Measurements from ENCODE around the gene TACC2.

DNA sequence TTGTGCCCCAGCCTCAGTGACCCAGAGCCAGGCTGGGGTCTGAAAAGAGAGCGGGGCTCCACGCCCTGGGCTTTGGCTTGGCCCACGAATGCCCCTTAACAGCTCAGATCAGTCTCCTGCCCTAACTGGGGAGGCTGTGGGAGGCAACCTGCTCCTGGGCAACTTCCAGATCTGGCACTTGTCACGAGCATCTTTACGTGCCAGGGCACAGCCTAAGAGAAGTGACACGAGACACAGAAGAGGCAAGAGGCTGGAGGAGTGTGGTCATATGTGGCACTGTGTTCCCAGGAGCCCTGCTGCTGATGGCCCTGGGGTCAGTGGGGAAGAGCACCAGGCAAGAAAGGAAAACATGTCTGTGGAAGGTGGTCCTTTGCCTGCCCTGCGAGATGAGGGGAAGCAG, 184.4 kb downstream of the TACC2 start:
- TF ChIP-seq, protein P1, sequence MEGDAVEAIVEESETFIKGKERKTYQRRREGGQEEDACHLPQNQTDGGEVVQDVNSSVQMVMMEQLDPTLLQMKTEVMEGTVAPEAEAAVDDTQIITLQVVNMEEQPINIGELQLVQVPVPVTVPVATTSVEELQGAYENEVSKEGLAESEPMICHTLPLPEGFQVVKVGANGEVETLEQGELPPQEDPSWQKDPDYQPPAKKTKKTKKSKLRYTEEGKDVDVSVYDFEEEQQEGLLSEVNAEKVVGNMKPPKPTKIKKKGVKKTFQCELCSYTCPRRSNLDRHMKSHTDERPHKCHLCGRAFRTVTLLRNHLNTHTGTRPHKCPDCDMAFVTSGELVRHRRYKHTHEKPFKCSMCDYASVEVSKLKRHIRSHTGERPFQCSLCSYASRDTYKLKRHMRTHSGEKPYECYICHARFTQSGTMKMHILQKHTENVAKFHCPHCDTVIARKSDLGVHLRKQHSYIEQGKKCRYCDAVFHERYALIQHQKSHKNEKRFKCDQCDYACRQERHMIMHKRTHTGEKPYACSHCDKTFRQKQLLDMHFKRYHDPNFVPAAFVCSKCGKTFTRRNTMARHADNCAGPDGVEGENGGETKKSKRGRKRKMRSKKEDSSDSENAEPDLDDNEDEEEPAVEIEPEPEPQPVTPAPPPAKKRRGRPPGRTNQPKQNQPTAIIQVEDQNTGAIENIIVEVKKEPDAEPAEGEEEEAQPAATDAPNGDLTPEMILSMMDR (IDR thresholded peaks at IDR 0.05) = no peak
- TF ChIP-seq POLR2A (IDR thresholded peaks at IDR 0.05) = no peak
- TF ChIP-seq POLR2AphosphoS5 (IDR thresholded peaks at IDR 0.05; ENCODE audit: insufficient read depth in 1 of 2, low read depth in 1 of 2) = no peak

Measured in vagina (tissue), 2 donors.